GM21825 (cell line): ENCODE results near the gene KIF13A.
"Not testable (repeated sequence)": the region's sequence is repeated elsewhere in the genome, so short reads cannot be mapped to it uniquely, and the experiment has no call there.

Source experiments
- ATAC-seq: cut with Tn5 transposase; IDR thresholded peaks from one replicate; pipeline ENCODE4 v1.9.1; 2021; ENCODE audit warnings: mild to moderate bottlenecking, moderate library complexity; ENCODE audit not compliant: unreplicated experiment

Gene KIF13A

GRCh38 chr6:17812311-17812710 lies 175.1 kb downstream of the KIF13A start:
- no peak for ATAC-seq

- no peak for ATAC-seq
These were observed 178.8 kb downstream of the KIF13A start for GRCh38 chr6:17808609-17809008.

GRCh38 chr6:17807431-17807830 lies 180.0 kb downstream of the KIF13A start:
- not testable (repeated sequence) for ATAC-seq

GRCh38 chr6:17803409-17803808 lies 184.0 kb downstream of the KIF13A start:
- ATAC-seq, result no peak

- no peak for ATAC-seq
These were observed 188.8 kb downstream of the KIF13A start for GRCh38 chr6:17798477-17799154.

GRCh38 chr6:17790489-17790888 lies 196.9 kb downstream of the KIF13A start:
- ATAC-seq, result no peak

GRCh38 chr6:17785094-17785787 lies 202.2 kb downstream of the KIF13A start:
- ATAC-seq, result no peak

- no peak for ATAC-seq
These were observed 207.4 kb downstream of the KIF13A start for GRCh38 chr6:17780061-17780460.

- ATAC-seq, result no peak
These were observed 215.8 kb downstream of the KIF13A start for GRCh38 chr6:17771609-17772008.

GRCh38 chr6:17768881-17769280 lies 218.6 kb downstream of the KIF13A start:
- no peak for ATAC-seq

GRCh38 chr6:17768388-17768787 lies 219.0 kb downstream of the KIF13A start:
- no peak for ATAC-seq

GRCh38 chr6:17762651-17763050 lies 224.8 kb downstream of the KIF13A start:
- no peak for ATAC-seq

GRCh38 chr6:17758119-17758518 lies 229.3 kb downstream of the KIF13A start:
- ATAC-seq, result no peak

GRCh38 chr6:17754254-17754653 lies 233.2 kb downstream of the KIF13A start:
- ATAC-seq, result no peak

GRCh38 chr6:17745324-17745723 lies 242.1 kb downstream of the KIF13A start:
- ATAC-seq, result not testable (repeated sequence)

GRCh38 chr6:17744757-17745308 lies 242.6 kb downstream of the KIF13A start:
- ATAC-seq, result not testable (repeated sequence)

GRCh38 chr6:17744019-17744756 lies 243.2 kb downstream of the KIF13A start:
- no peak for ATAC-seq

GRCh38 chr6:17741507-17741906 lies 245.9 kb downstream of the KIF13A start:
- ATAC-seq, result no peak

GRCh38 chr6:17740559-17741220 lies 246.7 kb downstream of the KIF13A start:
- ATAC-seq, result no peak

- no peak for ATAC-seq
These were observed 249.7 kb downstream of the KIF13A start for GRCh38 chr6:17737704-17738252.

GRCh38 chr6:17735311-17735710 lies 252.1 kb downstream of the KIF13A start:
- ATAC-seq, result not testable (repeated sequence)
